ENCODE data around the gene DLK1.

The DLK1 gene

DNA sequence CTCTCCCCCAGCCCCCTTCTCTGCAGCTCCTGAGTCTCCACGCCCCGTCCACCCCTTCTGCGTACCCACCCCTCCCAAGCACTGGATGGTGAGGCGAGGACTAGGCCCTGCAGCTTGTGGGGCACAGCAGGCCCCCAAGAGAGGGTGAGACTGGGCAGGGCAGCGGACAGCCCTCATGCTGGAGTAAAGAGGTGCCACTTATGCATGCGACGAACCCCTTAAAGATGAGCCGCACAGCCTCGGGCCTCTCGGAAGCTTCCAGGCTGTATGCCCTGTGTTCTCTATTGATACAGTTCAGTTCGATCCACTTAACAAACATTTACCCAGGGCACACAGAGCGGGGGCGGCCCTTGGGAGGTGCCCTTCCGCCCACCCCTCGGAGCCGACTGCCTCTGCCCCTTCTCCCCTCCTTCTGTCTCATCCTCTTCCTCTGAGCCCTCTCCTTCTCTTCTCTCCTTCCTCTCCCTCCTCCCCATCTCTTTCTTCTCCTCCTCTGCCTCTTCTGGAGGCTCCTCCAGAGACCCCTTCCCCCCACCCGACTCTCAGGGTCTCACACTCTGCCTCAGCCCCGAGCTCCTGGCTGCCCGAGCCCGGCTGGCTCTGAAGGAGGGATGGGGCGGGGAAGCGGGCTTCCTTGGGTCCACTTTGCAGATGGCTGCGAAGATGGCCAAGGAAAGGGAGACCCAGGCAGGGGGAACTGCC, 32.7 kb upstream of the DLK1 start:
- DNase-seq (ENCODE audit: low spot score) = no peak

DNA sequence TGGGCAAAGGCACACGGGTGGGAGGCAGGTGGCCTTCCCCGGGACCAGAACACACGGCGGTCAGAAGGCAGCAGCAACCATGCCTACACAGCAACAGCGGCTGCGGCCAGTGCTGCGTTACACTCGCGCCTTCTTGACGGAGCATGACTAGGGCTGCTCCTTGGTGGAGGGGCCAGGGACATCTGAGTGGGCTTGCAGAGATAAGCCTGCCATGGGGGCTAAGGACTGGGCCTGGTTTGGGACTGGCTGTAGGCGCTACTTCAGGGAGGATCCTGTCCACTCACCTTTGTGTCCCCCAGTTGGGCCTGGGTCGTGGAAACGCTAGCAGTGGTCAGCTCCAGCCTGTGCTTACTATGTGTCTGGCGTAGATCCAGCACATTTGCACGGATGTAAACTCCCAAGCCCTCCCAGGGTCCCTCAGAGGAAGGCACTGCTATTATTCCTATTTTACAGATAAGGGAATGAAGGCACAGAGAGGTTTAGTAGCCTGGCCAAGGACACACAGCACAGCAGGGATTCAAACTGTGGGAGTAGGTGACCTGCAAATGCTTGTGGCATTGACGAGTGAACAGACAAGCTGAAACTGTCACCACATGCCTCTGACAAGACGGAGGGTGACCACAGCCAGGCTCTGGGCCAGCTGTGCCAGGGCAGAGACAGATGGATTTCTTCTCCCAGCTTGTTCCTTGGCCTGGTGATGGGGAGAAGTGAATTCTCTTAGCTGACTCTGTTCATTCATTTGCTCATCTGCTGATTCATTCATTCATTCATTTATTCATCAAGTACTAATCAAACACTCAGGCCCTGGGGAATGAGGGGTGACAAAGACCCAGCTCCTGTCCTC, 31.9 kb upstream of the DLK1 start:
- no peak for DNase-seq (ENCODE audit: low spot score)

DNA sequence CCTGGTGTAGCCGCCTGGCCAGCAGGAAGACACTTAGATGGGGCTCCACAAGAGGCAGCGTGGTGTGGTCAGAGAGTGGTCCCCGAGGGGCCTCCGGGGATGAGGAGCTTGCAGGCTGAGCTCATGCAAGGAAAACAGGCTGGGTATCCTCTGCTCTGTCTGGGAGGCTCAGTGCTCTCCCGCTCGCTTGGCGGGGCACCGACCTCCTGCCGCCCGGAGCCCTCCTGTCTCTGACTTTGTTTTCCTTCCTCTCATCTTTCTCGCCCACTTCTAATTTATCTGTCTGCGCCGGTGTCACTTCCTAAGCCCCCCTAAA, 31.3 kb upstream of the DLK1 start:
- no peak for DNase-seq (ENCODE audit: low spot score)

- no peak for DNase-seq (ENCODE audit: low spot score)
Observed at GRCh38 chr14:100696008-100696407, 30.7 kb upstream of the DLK1 start.

GRCh38 chr14:100696590-100696989, 30.1 kb upstream of the DLK1 start:
- no peak for DNase-seq (ENCODE audit: low spot score)

DNA sequence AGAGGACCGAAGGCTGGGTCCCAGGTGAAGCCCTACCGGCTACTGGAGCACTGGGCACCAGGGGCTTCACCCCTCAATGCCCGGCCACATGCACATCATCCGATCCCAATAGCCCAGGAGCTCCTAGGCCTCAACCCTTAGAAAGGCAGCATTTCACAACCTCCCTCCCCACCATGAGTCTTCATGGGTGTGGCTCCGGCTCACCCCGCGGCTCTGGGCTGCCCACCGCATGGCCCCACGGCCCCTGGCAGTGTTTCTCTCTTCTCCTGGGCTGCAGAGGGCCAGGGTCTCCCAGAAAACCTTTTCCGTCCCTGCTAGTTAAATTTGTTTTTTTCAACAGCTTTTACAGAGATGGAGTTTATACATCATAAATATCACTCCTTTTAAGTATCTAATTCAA, 28.6 kb upstream of the DLK1 start:
- no peak for DNase-seq (ENCODE audit: low spot score)

GRCh38 chr14:100698666-100699448, 27.8 kb upstream of the DLK1 start:
- DNase-seq (ENCODE audit: low spot score) = no peak

- no peak for DNase-seq (ENCODE audit: low spot score)
Observed at GRCh38 chr14:100701314-100701713, 25.4 kb upstream of the DLK1 start.

DNA sequence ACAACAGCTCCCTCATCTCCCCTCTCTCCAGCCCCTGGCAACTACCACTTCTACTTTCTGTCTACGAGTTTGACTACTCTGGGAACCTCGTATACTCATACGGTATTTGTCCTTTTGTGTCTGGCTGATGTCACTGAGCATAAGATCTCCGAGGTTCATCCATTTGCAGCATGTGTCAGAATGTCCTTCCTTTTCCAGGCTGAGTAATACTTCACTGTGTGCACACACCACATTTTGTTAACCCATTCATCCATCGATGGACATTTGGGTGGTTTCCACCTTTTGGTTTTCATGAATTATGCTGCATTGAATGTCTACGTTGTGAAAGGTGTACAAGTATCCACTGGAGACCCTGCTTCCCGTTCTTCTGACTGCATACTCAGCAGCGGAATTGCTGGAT, 24.1 kb upstream of the DLK1 start:
- DNase-seq (ENCODE audit: low spot score) = no peak

DNA sequence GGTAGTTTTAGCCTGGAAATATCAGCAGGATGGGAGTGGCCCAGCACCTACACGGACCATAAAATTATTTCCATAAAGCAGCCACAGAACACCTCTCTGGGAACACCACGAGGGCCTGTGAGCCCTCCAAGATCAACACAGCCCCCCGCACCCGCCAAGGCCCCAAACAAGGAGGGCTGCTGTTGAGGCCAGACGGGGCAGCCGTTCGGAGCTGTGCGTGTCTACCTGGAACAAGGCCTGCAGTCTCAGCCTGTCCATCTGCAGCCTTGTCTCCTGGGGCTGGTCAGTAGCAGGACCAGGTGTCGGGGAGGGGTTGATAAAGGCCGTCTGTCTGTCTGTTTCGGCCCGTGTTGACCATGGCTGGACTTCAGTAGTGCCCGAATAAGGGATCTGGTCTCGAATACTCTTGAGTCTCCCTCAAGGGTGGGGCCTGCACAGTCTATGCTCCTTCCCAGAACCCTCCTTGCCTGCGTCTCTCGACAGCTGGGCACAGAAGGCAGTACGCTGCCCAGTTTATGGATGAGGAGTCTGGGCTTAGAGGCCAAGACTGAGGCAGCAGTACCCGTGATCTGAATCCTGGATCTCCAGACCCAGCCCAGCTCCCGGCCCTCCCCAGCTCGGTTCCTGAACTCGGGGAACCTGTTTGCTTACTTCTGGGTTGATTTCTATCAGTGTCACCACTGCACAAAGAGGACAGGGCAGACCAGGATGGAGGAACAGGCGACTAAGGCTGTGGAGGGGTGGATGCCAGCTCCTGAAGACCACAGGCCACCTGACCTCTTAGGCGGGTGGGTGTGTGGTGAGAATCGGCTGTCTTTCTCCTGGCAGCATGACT, 23.1 kb upstream of the DLK1 start:
- no peak for DNase-seq (ENCODE audit: low spot score)

GRCh38 chr14:100706200-100706599, 20.5 kb upstream of the DLK1 start:
- no peak for DNase-seq (ENCODE audit: low spot score)

DNA sequence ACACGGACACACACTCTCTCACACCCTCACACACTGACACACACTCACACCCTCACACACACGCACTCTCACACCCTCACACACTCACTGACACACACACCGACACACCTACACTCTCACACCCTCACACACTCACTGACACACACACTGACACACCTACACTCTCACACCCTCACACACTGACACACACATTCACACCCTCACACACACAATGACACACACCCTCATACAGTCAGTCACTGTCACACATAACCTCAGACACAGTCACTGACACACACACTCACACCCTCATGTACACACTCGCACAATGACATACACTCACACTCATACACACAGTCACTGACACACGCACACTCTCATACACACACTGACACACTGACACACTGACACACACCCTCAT, 19.8 kb upstream of the DLK1 start:
- DNase-seq (ENCODE audit: low spot score) = no peak

- no peak for DNase-seq (ENCODE audit: low spot score)
Observed at GRCh38 chr14:100708425-100709288, 18.0 kb upstream of the DLK1 start.

DNA sequence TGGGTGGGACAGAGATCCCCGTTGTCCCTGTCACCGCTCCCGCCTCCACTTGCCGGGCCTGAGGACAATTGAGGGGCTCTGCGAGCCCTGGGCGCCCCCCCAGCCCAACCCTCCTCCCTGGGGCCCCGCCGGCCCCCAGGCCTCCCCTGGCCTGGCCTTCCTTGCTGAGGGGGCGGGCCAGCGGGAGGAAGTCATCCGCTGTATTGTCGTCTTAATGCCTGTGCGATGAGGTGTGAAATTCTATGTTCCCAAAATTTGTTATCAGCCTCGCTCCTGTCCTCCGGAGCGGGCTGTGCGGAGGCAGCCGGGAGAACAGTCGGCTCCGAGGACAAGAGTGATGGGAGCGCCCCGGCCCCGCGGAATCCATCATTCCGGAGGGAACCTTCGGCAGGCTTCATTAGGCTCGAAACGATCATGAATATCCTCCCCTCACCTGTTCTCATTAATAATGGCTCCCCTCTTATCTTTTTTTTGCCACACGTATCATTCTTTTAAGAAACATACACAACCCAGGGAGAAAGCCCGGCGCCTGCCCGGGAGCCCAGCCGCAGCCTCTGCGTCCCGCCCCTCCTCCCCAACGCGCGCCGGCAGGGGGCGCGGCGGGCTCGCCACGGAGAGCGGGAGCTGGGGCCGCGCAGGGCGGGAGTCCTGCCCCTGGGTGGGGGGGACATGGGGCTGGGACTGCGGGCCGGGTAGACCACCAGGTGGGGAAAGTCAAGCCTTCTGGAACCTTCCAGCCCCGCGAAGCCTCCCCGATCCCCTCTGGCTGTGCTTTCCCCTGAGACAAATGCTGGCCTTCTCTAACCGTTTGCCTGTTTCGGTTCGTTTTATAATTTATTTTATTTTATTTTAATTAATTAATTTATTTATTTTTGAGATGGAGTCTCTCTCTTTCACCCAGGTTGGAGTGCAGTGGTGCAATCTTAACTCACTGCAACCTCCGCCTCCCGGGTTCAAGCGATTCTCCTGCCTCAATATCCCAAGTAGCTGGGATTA, 17.1 kb upstream of the DLK1 start:
- no peak for DNase-seq (ENCODE audit: low spot score)

DNA sequence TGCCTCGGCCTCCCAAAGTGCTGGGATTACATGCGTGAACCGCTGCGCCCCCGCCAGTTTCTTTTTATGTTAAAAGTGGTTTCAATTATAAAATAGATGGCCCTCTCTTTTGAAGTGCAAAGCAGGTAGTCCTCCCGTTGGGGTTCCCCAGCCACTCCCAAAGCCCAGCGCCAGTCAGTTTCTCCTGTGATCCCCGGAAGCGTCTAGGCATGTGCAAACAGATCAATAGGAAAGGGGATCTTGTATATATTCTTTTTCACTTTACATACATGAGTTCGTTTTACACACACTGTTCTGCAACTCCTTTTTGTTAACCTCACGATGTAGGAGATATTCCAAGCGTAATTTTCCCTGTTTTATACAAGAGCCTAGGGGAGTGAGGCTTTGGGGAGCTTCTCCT, 16.3 kb upstream of the DLK1 start:
- no peak for DNase-seq (ENCODE audit: low spot score)

- DNase-seq (ENCODE audit: low spot score) = no peak
Observed at GRCh38 chr14:100710826-100711462, 15.7 kb upstream of the DLK1 start.

GRCh38 chr14:100711493-100711892, 15.2 kb upstream of the DLK1 start:
- no peak for DNase-seq (ENCODE audit: low spot score)

DNA sequence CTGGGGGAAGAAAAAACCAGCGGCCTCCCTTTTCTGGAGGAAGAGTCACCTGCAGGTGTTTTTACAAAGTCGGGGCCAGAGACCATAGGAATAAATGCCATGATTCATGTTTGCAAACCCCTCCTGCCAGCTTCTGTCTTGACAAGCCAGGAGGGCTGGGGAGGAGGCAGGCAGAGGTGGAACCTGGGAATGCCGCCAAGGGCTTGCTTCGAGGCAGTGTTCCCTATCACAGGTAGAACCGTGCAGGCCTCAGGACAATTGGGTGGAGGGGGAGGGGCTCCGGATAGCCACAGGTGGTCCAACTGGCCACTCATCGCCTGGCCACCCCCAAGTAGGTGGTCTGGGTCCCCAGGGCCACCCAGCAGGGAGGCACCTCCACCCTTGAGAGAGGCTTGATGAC, 14.2 kb upstream of the DLK1 start:
- no peak for DNase-seq (ENCODE audit: low spot score)

DNA sequence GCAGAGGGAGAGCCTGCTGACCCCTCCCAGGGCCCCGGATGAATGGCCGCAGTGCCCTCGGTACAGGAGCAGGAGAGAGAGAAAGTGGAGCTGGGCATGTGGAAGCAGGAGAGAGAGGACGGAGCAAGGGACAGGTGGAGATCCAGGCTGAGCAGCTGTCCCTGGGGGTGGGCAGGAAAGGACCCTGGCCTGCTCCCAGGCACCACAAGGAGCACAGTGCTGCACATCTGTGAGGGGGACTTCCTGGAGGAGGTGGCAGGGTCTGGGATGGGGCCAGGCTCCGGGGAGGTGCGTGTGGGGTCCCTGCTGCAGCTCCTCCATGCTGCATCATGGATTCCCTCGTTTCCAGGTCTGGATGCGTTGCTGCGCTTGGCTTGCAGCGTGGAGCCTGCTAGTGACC, 13.0 kb upstream of the DLK1 start:
- DNase-seq (ENCODE audit: low spot score) = no peak
